H1 (cell line): Measurements from ENCODE around the gene TSGA10IP. TPM values are rescaled to one million over a fixed set of nuclear protein-coding genes. Genes with fewer than 3 reads are reported as not detected.

Source experiments
- CTCF ChIA-PET: fragments of 300-600 bp; sonication (Branson Sonifier 250); formaldehyde crosslinking; loops from one replicate; lab custom pipeline; 2021; ENCODE audit not compliant: partially characterized antibody; lab: Charles Lee
- POLR2A ChIA-PET: fragments of 300-600 bp; sonication (Branson Sonifier 250); formaldehyde crosslinking; loops from one replicate; lab custom pipeline; 2021; ENCODE audit warnings: inconsistent platforms; ENCODE audit not compliant: partially characterized antibody; lab: Charles Lee
- DNase-seq, 2 experiments: peaks; one replicate each; pipeline versions ENCODE4 v3.0.0 to v3.0.0-alpha.2; 2010 to 2022; ENCODE audit warnings: low spot score in 2 of 2, low read depth in 1 of 2, mixed read lengths in 1 of 2
- FAIRE-seq: peaks from 2 replicates; lab custom pipeline; 2011; peaks lifted over from hg19 to GRCh38; lab: Jason Lieb, UNC
- H2AFZ ChIP-seq: 2 replicates; pipeline ENCODE4 v1.8.1; 2012; ENCODE audit warnings: low read length, inconsistent platforms
- H2AK5ac ChIP-seq: 2 replicates; pipeline ENCODE4 v1.6.1; 2013; ENCODE audit warnings: low read depth, low read length
- H2BK120ac ChIP-seq: replicated peaks from 2 replicates; pipeline ENCODE3; 2013; ENCODE audit warnings: low read depth, low read length, inconsistent platforms
- H2BK12ac ChIP-seq: 2 replicates; pipeline ENCODE4 v1.6.1; 2013; ENCODE audit warnings: low read depth, low read length
- H2BK15ac ChIP-seq: 2 replicates; pipeline ENCODE4 v1.6.1; 2013; ENCODE audit warnings: low read length
- H2BK20ac ChIP-seq: 2 replicates; pipeline ENCODE4 v1.6.1; 2013; ENCODE audit warnings: low read length
- H2BK5ac ChIP-seq: 2 replicates; pipeline ENCODE4 v1.6.1; 2013; ENCODE audit warnings: low read depth, low read length
- H3K14ac ChIP-seq: 2 replicates; pipeline ENCODE4 v1.6.1; 2013; ENCODE audit warnings: inconsistent platforms; ENCODE audit not compliant: insufficient read length
- H3K18ac ChIP-seq: 2 replicates; pipeline ENCODE4 v1.6.1; 2013; ENCODE audit warnings: low read length; ENCODE audit errors: extremely low read depth
- H3K23ac ChIP-seq: 2 replicates; pipeline ENCODE4 v1.6.1; 2013; ENCODE audit warnings: inconsistent platforms; ENCODE audit not compliant: insufficient read length
- H3K23me2 ChIP-seq: 2 replicates; pipeline ENCODE4 v1.6.1; 2013; ENCODE audit warnings: low read depth, low read length
- H3K27ac ChIP-seq: 2 replicates; pipeline ENCODE4 v1.6.1; 2011; ENCODE audit warnings: low read depth, low read length, inconsistent platforms
- H3K27me3 ChIP-seq, 4 experiments: replicated peaks in 1 of 4; 1 replicate in 1 of 4; 2 replicates in 3 of 4; pipeline versions ENCODE4 v1.6.1 to v1.8.1; 2011 to 2013; ENCODE audit warnings: low read length in 3 of 4, mild to moderate bottlenecking in 3 of 4, inconsistent platforms in 2 of 4, mixed read lengths in 2 of 4, moderate library complexity in 1 of 4; ENCODE audit not compliant: control insufficient read depth in 3 of 4, insufficient read depth in 3 of 4; ENCODE audit errors: extremely low read depth in 1 of 4
- H3K36me3 ChIP-seq, 4 experiments: 2 replicates each; pipeline versions ENCODE4 v1.6.1 to v1.8.1; 2011 to 2013; ENCODE audit warnings: mild to moderate bottlenecking in 4 of 4, low read length in 3 of 4, moderate library complexity in 2 of 4, control low read depth in 1 of 4, inconsistent platforms in 1 of 4; ENCODE audit not compliant: insufficient read depth in 4 of 4, control insufficient read depth in 2 of 4
- H3K4ac ChIP-seq: replicated peaks from 2 replicates; pipeline ENCODE3; 2013; ENCODE audit warnings: low read length, low read depth, mixed read lengths, inconsistent platforms; ENCODE audit not compliant: insufficient read length
- H3K4me1 ChIP-seq, 4 experiments: replicated peaks in 1 of 4; 1 replicate in 1 of 4; 2 replicates in 3 of 4; pipeline versions ENCODE4 v1.6.1 to v1.8.1; 2011 to 2013; ENCODE audit warnings: low read length in 3 of 4, inconsistent platforms in 2 of 4, mixed read lengths in 1 of 4; ENCODE audit not compliant: insufficient read depth in 4 of 4, control insufficient read depth in 3 of 4
- H3K4me2 ChIP-seq, 2 experiments: 2 replicates each; pipeline versions ENCODE4 v1.6.1 to v1.8.1; 2011 to 2013; ENCODE audit warnings: low read depth in 2 of 2, low read length in 2 of 2, control low read depth in 1 of 2, inconsistent platforms in 1 of 2, mild to moderate bottlenecking in 1 of 2; ENCODE audit not compliant: insufficient read depth in 1 of 2
- H3K4me3 ChIP-seq, 4 experiments: fragments of 200-600, 300-600 bp in 1 of 4; sonication (generic), shearing (Covaris generic), sonication (Bioruptor Twin) in 1 of 4; 2 replicates each; pipeline versions ENCODE4 v1.5.1 to v1.8.1; 2011 to 2016; ENCODE audit warnings: low read length in 4 of 4, low read depth in 3 of 4, control low read depth in 2 of 4, inconsistent platforms in 2 of 4, mild to moderate bottlenecking in 2 of 4, mixed read lengths in 1 of 4, moderate library complexity in 1 of 4; ENCODE audit not compliant: insufficient read depth in 2 of 4; ENCODE audit errors: extremely low read depth in 1 of 4
- H3K56ac ChIP-seq: replicated peaks from 2 replicates; pipeline ENCODE3; 2013; ENCODE audit warnings: low read depth, mild to moderate bottlenecking, mixed read lengths, low read length, inconsistent platforms; ENCODE audit not compliant: insufficient read length
- H3K79me1 ChIP-seq: 2 replicates; pipeline ENCODE4 v1.6.1; 2013; ENCODE audit warnings: low read depth, low read length, control low read depth
- H3K79me2 ChIP-seq, 2 experiments: 2 replicates each; pipeline versions ENCODE4 v1.6.1 to v1.8.1; 2012 to 2013; ENCODE audit warnings: low read length in 2 of 2, mild to moderate bottlenecking in 2 of 2, inconsistent platforms in 1 of 2; ENCODE audit not compliant: insufficient read depth in 2 of 2, control insufficient read depth in 1 of 2
- H3K9ac ChIP-seq, 4 experiments: replicated peaks in 1 of 4; 1 replicate in 1 of 4; 2 replicates in 3 of 4; pipeline versions ENCODE4 v1.6.1 to v1.8.1; 2011 to 2013; ENCODE audit warnings: low read depth in 3 of 4, low read length in 3 of 4, control low read depth in 2 of 4, mild to moderate bottlenecking in 2 of 4, moderate library complexity in 2 of 4, inconsistent platforms in 1 of 4; ENCODE audit errors: extremely low read depth in 1 of 4
- H3K9me3 ChIP-seq, 2 experiments: 2 replicates each; pipeline versions ENCODE4 v1.6.1 to v1.8.1; 2012 to 2013; ENCODE audit warnings: mild to moderate bottlenecking in 2 of 2, moderate library complexity in 2 of 2, control low read depth in 1 of 2, inconsistent platforms in 1 of 2, low read depth in 1 of 2, low read length in 1 of 2, mixed read lengths in 1 of 2; ENCODE audit not compliant: insufficient read depth in 2 of 2
- H4K20me1 ChIP-seq, 2 experiments: replicated peaks in 1 of 2; 2 replicates each; pipeline versions ENCODE3 to v1.8.1; 2011 to 2013; ENCODE audit warnings: inconsistent platforms in 2 of 2, low read length in 2 of 2, mild to moderate bottlenecking in 1 of 2; ENCODE audit not compliant: insufficient read depth in 2 of 2, control insufficient read depth in 1 of 2
- H4K5ac ChIP-seq: 2 replicates; pipeline ENCODE4 v1.6.1; 2013; ENCODE audit warnings: low read length, low read depth, mixed read lengths, inconsistent platforms; ENCODE audit not compliant: insufficient read length
- H4K8ac ChIP-seq: 2 replicates; pipeline ENCODE4 v1.8.0; 2013; ENCODE audit warnings: mild to moderate bottlenecking, moderate library complexity, low read length, inconsistent platforms; ENCODE audit not compliant: insufficient read depth; ENCODE audit errors: extremely low read depth
- H4K91ac ChIP-seq: replicated peaks from 2 replicates; pipeline ENCODE3; 2013; ENCODE audit warnings: low read length, mixed read lengths, inconsistent platforms; ENCODE audit not compliant: insufficient read length
- BCL11A ChIP-seq, 2 experiments: IDR thresholded peaks; one replicate each; pipeline ENCODE4 v1.6.1; 2011; ENCODE audit warnings: low read depth in 2 of 2, low read length in 2 of 2, mild to moderate bottlenecking in 2 of 2
- BRCA1 ChIP-seq: IDR thresholded peaks from 2 replicates; pipeline ENCODE4 v1.6.1; 2012; ENCODE audit warnings: low read depth, low read length, improper control_type of control experiment
- CREB1 ChIP-seq: IDR thresholded peaks from 2 replicates; pipeline ENCODE4 v1.6.1; 2012; ENCODE audit warnings: inconsistent platforms
- E2F6 ChIP-seq: IDR thresholded peaks from 2 replicates; pipeline ENCODE4 v1.6.1; 2012; ENCODE audit warnings: inconsistent platforms
- KDM1A ChIP-seq: fragments of 200-600, 300-600 bp; sonication (generic); IDR thresholded peaks from 2 replicates; pipeline ENCODE4 v1.7.1; 2016; ENCODE audit warnings: mild to moderate bottlenecking, low read length, borderline replicate concordance
- NANOG ChIP-seq: IDR thresholded peaks from 2 replicates; pipeline ENCODE4 v1.6.1; 2011; ENCODE audit warnings: low read length, low read depth, mild to moderate bottlenecking, inconsistent platforms; ENCODE audit not compliant: insufficient read depth, poor library complexity, severe bottlenecking
- POLR2AphosphoS5 ChIP-seq: IDR thresholded peaks from 2 replicates; pipeline ENCODE4 v1.6.1; 2011; ENCODE audit warnings: low read depth, low read length
- RNF2 ChIP-seq: fragments of 200-900, 300-1000 bp; sonication (generic); IDR thresholded peaks from 2 replicates; pipeline ENCODE4 v1.7.1; 2016; ENCODE audit warnings: borderline replicate concordance, low read depth, mild to moderate bottlenecking, antibody characterized with exemption, low read length; ENCODE audit not compliant: poor library complexity, severe bottlenecking; ENCODE audit errors: missing control alignments
- SAP30 ChIP-seq: fragments of 300-600 bp; sonication (generic); IDR thresholded peaks from 2 replicates; pipeline ENCODE4 v1.7.1; 2012; ENCODE audit warnings: low read length, moderate library complexity, mild to moderate bottlenecking, inconsistent platforms; ENCODE audit not compliant: insufficient read depth, insufficient replicate concordance
- SIRT6 ChIP-seq: IDR thresholded peaks from one replicate; pipeline ENCODE4 v1.7.1; 2012; ENCODE audit warnings: low read length, inconsistent platforms
- TAF7 ChIP-seq: optimal IDR thresholded peaks from 2 replicates; pipeline ENCODE3; 2011; ENCODE audit warnings: low read depth, mild to moderate bottlenecking, inconsistent platforms, low read length, moderate library complexity, borderline replicate concordance
- TCF12 ChIP-seq: IDR thresholded peaks from 2 replicates; pipeline ENCODE4 v1.6.1; 2011; ENCODE audit warnings: low read depth, mild to moderate bottlenecking, low read length
- YY1 ChIP-seq: IDR thresholded peaks from 2 replicates; pipeline ENCODE4 v1.6.1; 2011; ENCODE audit warnings: low read depth, mild to moderate bottlenecking, low read length
- WGBS, 2 experiments: shearing (Covaris generic) in 1 of 2; methylation state at CpG; one replicate each; pipeline versions ENCODE4 v1.1.6 to v1.1.7; 2013 to 2015; ENCODE audit warnings: low lambda C conversion rate in 2 of 2, mixed read lengths in 2 of 2, inconsistent platforms in 1 of 2, low coverage in 1 of 2, missing lambda C conversion rate in 1 of 2; ENCODE audit not compliant: insufficient replicate concordance in 2 of 2, insufficient coverage in 1 of 2, insufficient read length in 1 of 2; ENCODE audit errors: extremely low coverage in 1 of 2, missing lambda C conversion rate in 1 of 2; 5-methylcytosine and 5-hydroxymethylcytosine counted together
- polyA plus RNA-seq, 7 experiments: library from polyadenylated mRNA; depleted of rRNA in 3 of 7; stranded (reverse) in 5 of 7; unstranded in 2 of 7; fragments of >200 nt in 5 of 7; fragments of 200-250 nt in 2 of 7; gene quantifications; 1 replicate in 5 of 7; 2 replicates in 1 of 7; 4 replicates in 1 of 7; pipeline versions ENCODE4 v1.2.1 to v1.2.3, GENCODE V29; 2011 to 2013; ENCODE audit warnings: missing spikeins in 2 of 7, mixed read lengths in 2 of 7
- total RNA-seq: library from RNA; stranded (reverse); fragmentation: NEBNext Ultra II Directional; extraction: Animal tissue kit (Norgen Biotek cat#: 25700); gene quantifications from 2 replicates; pipeline ENCODE4 v1.2.1, GENCODE V29; 2021

The TSGA10IP gene
- total and polyA plus RNA-seq, 2 of the 8 experiments (the other 6 are each of a cell fraction or from before 2014, with no cell fraction given), result 1.9 to 6.0 TPM

DNA sequence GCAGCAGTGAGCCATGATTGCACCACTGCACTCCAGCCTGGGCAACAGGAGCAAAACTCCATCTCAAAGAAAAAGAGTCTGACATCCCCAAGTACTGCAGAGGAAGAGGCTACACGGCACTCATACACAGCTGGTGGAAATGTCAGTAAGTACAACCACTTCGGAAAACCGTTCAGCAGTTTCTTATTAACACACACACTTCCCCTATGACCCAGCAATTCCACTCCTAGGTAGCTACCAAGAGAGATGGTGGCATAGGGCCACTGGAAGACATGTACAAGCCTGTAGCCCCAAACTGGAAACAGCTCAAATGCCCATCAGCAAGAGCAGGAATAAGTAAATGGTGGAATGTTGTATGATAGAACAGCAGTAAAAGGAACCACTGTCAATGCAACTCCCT, 22.7 kb upstream of the TSGA10IP start:
- H3K79me2 ChIP-seq, result peaks cover 0 to 7% of the 10 kb centered on the region in 2 experiments; a peak in 2 of 4 replicates
- no peaks in the 10 kb centered on the region for H3K27me3 ChIP-seq
- H3K9ac ChIP-seq, result no peak overlapping the region
- 83% methylated on average over 3 of the region's 3 CpGs; no CpG with 5 or more reads in 1 of the 2 experiments for WGBS, 2 experiments
- H3K4me2 ChIP-seq, result no peak overlapping the region
- no peak overlapping the region for H2BK20ac ChIP-seq
- CTCF ChIA-PET, result interaction anchor here (0.8 to 3.5 kb wide), 13 partner anchors 10 to 382 kb away, joined by 3 to 19 read pairs (median 4); partner anchors contain the start of gene FIBP
- POLR2A ChIA-PET, result interaction anchor here (1.0 to 3.0 kb wide), 5 partner anchors 9 to 48 kb away, joined by 3 to 12 read pairs (median 5); partner anchors contain the start of gene CCDC85B
- peaks cover 7% of the 10 kb centered on the region; the same call in 1 of the 2 replicates for H3K79me1 ChIP-seq
- no peak for DNase-seq
- no peak overlapping the region for H2BK15ac ChIP-seq
- H3K27ac ChIP-seq, result no peak overlapping the region
- peaks cover 0 to 3% of the 10 kb centered on the region in 2 experiments for H4K20me1 ChIP-seq
- H3K4me1 ChIP-seq, result peaks cover 0 to 14% (median 9%) of the 10 kb centered on the region in 4 experiments; a peak in 4 of 7 replicates
- H3K4ac ChIP-seq, result no peak overlapping the region
- no peak overlapping the region for H2BK120ac ChIP-seq
- H4K91ac ChIP-seq, result no peak overlapping the region
- peaks cover 13% of the 10 kb centered on the region; the same call in 1 of the 2 replicates for H3K23me2 ChIP-seq
- no peak overlapping the region for H3K23ac ChIP-seq
- H2AFZ ChIP-seq, result no peak overlapping the region
- no peak overlapping the region for H3K4me3 ChIP-seq
- no peak overlapping the region for H2BK5ac ChIP-seq
- H3K9me3 ChIP-seq, result no peaks in the 10 kb centered on the region
- H3K56ac ChIP-seq, result no peak overlapping the region
- H3K36me3 ChIP-seq, result peaks cover 0 to 8% (median 5%) of the 10 kb centered on the region in 4 experiments; a peak in 4 of 8 replicates
- no peak overlapping the region for H3K14ac ChIP-seq
- no peak overlapping the region for H4K8ac ChIP-seq
- H2AK5ac ChIP-seq, result no peak overlapping the region
- FAIRE-seq, result no peak
- H2BK12ac ChIP-seq, result no peak overlapping the region
- no peak overlapping the region for H3K18ac ChIP-seq
- no peak overlapping the region for H4K5ac ChIP-seq
- TF ChIP-seq CREB1 (no peak), SAP30 (no peak), NANOG (no peak), E2F6 (no peak), POLR2AphosphoS5 (no peak), YY1 (no peak), TCF12 (no peak), TAF7 (no peak), BRCA1 (no peak), KDM1A (no peak), BCL11A (IDR thresholded peaks at IDR 0.05; ENCODE audit: low read depth in 2 of 2, low read length in 2 of 2) (no peak), RNF2 (no peak), SIRT6 (no peak)
